Central memory CD8-positive, alpha-beta T cell (primary cell): ENCODE measurements around the gene OR5L1.

ENCODE experiments used
- ATAC-seq: fragments of 150-1000 bp; cut with Tn5 transposase; replicated peaks from 2 replicates; pipeline ENCODE4 v1.10.0; 2022; ENCODE audit warnings: mild to moderate bottlenecking, moderate FRiP score, moderate number of reproducible peaks; ENCODE audit not compliant: poor library complexity, severe bottlenecking; ENCODE audit errors: extremely low read depth
- DNase-seq, 2 donors: peaks; one replicate each; pipeline ENCODE4 v3.0.0; 2021; ENCODE audit warnings: low spot score in 2 of 2
- H3K27ac Mint-ChIP-seq: one replicate; pipeline ENCODE4 v1.8.0; 2022; ENCODE audit warnings: low read depth, mild to moderate bottlenecking, moderate library complexity, mixed read lengths
- H3K27me3 Mint-ChIP-seq: one replicate; pipeline ENCODE4 v1.8.0; 2022; ENCODE audit warnings: mixed read lengths
- H3K36me3 Mint-ChIP-seq: one replicate; pipeline ENCODE4 v1.8.0; 2022; ENCODE audit warnings: mild to moderate bottlenecking, moderate library complexity, mixed read lengths; ENCODE audit not compliant: insufficient read depth
- H3K4me1 Mint-ChIP-seq: one replicate; pipeline ENCODE4 v1.8.0; 2022; ENCODE audit warnings: mixed read lengths
- H3K4me3 Mint-ChIP-seq: one replicate; pipeline ENCODE4 v1.8.0; 2022; ENCODE audit warnings: mild to moderate bottlenecking, moderate library complexity, mixed read lengths
- H3K9me3 Mint-ChIP-seq: one replicate; pipeline ENCODE4 v1.8.0; 2022; ENCODE audit warnings: mixed read lengths

The OR5L1 gene

GRCh38 chr11:55811067-55811466, at the start of gene OR5L1:
Gene OR5L1 (plus strand): TSS chr11:55811367. CDS start chr11:55811467, 100 bp downstream.
- peaks cover 22% of the 10 kb centered on the region for H3K9me3 Mint-ChIP-seq
- ATAC-seq, result no peak

GRCh38 chr11:55773138-55773537, 38.0 kb upstream of the OR5L1 start, which contains the start of gene OR5D13:
Gene OR5D13 (plus strand): TSS chr11:55773438. CDS start chr11:55773438, 0 bp downstream.
- H3K36me3 Mint-ChIP-seq, result no peaks in the 10 kb centered on the region
- ATAC-seq (no peak), DNase-seq (no peak)
- peaks cover 11% of the 10 kb centered on the region for H3K9me3 Mint-ChIP-seq
- no peaks in the 10 kb centered on the region for H3K27me3 Mint-ChIP-seq
- H3K4me1 Mint-ChIP-seq, result no peaks in the 10 kb centered on the region
- H3K27ac Mint-ChIP-seq, result no peak within 1 kb of the TSS
- no peak within 1 kb of the TSS for H3K4me3 Mint-ChIP-seq

More at GRCh38 chr11:55811067-55811466, at the start of gene OR5L1:
- no peak within 1 kb of the TSS for H3K4me3 Mint-ChIP-seq
- no peaks in the 10 kb centered on the region for H3K36me3 Mint-ChIP-seq
- no peak within 1 kb of the TSS for H3K27ac Mint-ChIP-seq
- H3K4me1 Mint-ChIP-seq, result no peaks in the 10 kb centered on the region
- no peaks in the 10 kb centered on the region for H3K27me3 Mint-ChIP-seq
- DNase-seq, result no peak

GRCh38 chr11:55791606-55792005, 19.6 kb upstream of the OR5L1 start:
- Mint-ChIP-seq H3K9me3 (peaks cover 20% of the 10 kb centered on the region), H3K4me3 (no peak overlapping the region), H3K27ac (no peak overlapping the region), H3K27me3 (no peaks in the 10 kb centered on the region), H3K4me1 (no peaks in the 10 kb centered on the region), H3K36me3 (no peaks in the 10 kb centered on the region)
- ATAC-seq (no peak), DNase-seq (no peak)

DNA sequence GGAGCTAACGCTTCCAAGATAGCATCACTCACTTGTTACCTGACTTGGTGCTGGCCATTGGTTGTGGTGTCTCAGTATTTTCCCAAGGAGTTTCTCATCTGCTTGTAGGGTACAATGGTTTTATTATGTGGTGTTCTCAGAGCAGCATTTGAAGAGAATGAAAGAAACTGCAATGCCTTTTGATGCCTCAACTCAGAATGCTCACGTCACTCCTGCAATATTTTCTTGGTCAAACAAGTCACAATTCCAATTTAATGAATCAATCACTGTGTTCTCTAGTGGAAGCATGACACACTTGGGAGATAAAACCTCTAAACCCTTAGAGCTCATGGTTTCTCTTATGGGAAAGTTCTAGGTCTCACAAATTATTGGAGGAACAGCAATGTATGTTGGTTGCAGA, 17.8 kb upstream of the OR5L1 start:
- no peak overlapping the region for H3K27ac Mint-ChIP-seq
- DNase-seq, result no peak
- no peaks in the 10 kb centered on the region for H3K27me3 Mint-ChIP-seq
- H3K9me3 Mint-ChIP-seq, result peaks cover 8% of the 10 kb centered on the region
- no peak overlapping the region for H3K4me3 Mint-ChIP-seq
- H3K4me1 Mint-ChIP-seq, result no peaks in the 10 kb centered on the region
- no peak for ATAC-seq
- no peaks in the 10 kb centered on the region for H3K36me3 Mint-ChIP-seq

DNA sequence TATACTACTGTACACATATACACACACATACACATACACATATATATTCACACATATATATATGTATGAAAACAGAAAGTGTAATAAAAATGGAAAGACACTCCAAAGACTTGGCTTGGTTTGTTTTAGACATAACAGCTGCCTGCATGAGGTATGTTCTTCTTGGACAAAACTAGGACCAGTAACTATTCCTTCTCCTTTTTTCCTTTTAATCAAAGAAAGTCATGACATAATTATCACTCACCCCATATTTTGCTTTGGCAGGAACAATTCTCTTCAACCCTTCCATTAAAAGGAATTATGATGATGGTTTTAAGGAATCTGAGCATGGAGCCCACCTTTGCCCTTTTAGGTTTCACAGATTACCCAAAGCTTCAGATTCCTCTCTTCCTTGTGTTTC, 15.9 kb upstream of the OR5L1 start, which contains the start of gene OR5D14:
Gene OR5D14, plus strand, starts transcription at position 301 of the 400 bp plus-strand sequence. Its CDS starts 0 bp downstream, at position 301.
- no peaks in the 10 kb centered on the region for H3K4me1 Mint-ChIP-seq
- no peak for ATAC-seq
- DNase-seq, result no peak
- no peaks in the 10 kb centered on the region for H3K36me3 Mint-ChIP-seq
- H3K27me3 Mint-ChIP-seq, result no peaks in the 10 kb centered on the region
- no peak within 1 kb of the TSS for H3K4me3 Mint-ChIP-seq
- H3K9me3 Mint-ChIP-seq, result peaks cover 13% of the 10 kb centered on the region
- no peak within 1 kb of the TSS for H3K27ac Mint-ChIP-seq

- DNase-seq (no peak), ATAC-seq (no peak)
- Mint-ChIP-seq H3K36me3 (peaks cover 1% of the 10 kb centered on the region), H3K27ac (no peak overlapping the region), H3K9me3 (peaks cover 18% of the 10 kb centered on the region), H3K27me3 (no peaks in the 10 kb centered on the region), H3K4me3 (no peak overlapping the region), H3K4me1 (no peaks in the 10 kb centered on the region)
Observed at GRCh38 chr11:55806248-55806647, 4.9 kb upstream of the OR5L1 start.

DNA sequence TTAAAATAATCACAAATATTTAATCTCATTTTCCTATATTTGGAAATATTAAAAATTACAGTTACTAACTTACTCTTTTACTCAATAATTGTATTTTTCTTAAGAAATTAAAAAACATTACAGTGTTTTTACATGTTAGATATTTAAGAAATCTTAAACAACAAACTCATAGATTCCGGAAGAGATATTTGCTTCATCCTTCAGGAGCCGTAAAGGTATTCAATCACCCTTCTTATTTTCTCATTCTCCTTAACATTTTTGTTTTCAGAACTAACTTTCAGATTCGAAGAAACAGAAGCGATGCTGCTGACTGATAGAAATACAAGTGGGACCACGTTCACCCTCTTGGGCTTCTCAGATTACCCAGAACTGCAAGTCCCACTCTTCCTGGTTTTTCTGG, 8.2 kb downstream of the OR5L1 start, which contains the start of gene OR5D18:
Gene OR5D18, plus strand, starts transcription at position 301 of the 400 bp plus-strand sequence. Its CDS starts 0 bp downstream, at position 301.
- no peaks in the 10 kb centered on the region for H3K36me3 Mint-ChIP-seq
- H3K9me3 Mint-ChIP-seq, result peaks cover 27% of the 10 kb centered on the region
- H3K4me1 Mint-ChIP-seq, result no peaks in the 10 kb centered on the region
- ATAC-seq, result no peak
- no peak within 1 kb of the TSS for H3K4me3 Mint-ChIP-seq
- no peaks in the 10 kb centered on the region for H3K27me3 Mint-ChIP-seq
- H3K27ac Mint-ChIP-seq, result no peak within 1 kb of the TSS
- DNase-seq, result no peak

GRCh38 chr11:55826919-55827318, 15.8 kb downstream of the OR5L1 start, which contains the start of gene OR5L2:
Gene OR5L2 (plus strand): TSS chr11:55827219. CDS start chr11:55827219, 0 bp downstream.
- H3K36me3 Mint-ChIP-seq, result no peaks in the 10 kb centered on the region
- no peaks in the 10 kb centered on the region for H3K27me3 Mint-ChIP-seq
- DNase-seq (no peak), ATAC-seq (no peak)
- H3K4me1 Mint-ChIP-seq, result no peaks in the 10 kb centered on the region
- H3K9me3 Mint-ChIP-seq, result peaks cover 19% of the 10 kb centered on the region
- no peak within 1 kb of the TSS for H3K4me3 Mint-ChIP-seq
- H3K27ac Mint-ChIP-seq, result no peak within 1 kb of the TSS

GRCh38 chr11:55838452-55838851, 27.3 kb downstream of the OR5L1 start, which contains the start of gene OR5D16:
Gene OR5D16 (plus strand): TSS chr11:55838752. CDS start chr11:55838752, 0 bp downstream.
- Mint-ChIP-seq H3K36me3 (no peaks in the 10 kb centered on the region), H3K27me3 (no peaks in the 10 kb centered on the region), H3K4me3 (no peak within 1 kb of the TSS), H3K4me1 (no peaks in the 10 kb centered on the region), H3K9me3 (peaks cover 25% of the 10 kb centered on the region), H3K27ac (no peak within 1 kb of the TSS)
- ATAC-seq (no peak), DNase-seq (no peak)

- Mint-ChIP-seq H3K36me3 (no peaks in the 10 kb centered on the region), H3K4me1 (no peaks in the 10 kb centered on the region), H3K4me3 (no peak overlapping the region), H3K27ac (no peak overlapping the region), H3K27me3 (no peaks in the 10 kb centered on the region), H3K9me3 (peaks cover 22% of the 10 kb centered on the region)
- DNase-seq, result no peak
- no peak for ATAC-seq
Observed at GRCh38 chr11:55847453-55847852, 36.3 kb downstream of the OR5L1 start.

DNA sequence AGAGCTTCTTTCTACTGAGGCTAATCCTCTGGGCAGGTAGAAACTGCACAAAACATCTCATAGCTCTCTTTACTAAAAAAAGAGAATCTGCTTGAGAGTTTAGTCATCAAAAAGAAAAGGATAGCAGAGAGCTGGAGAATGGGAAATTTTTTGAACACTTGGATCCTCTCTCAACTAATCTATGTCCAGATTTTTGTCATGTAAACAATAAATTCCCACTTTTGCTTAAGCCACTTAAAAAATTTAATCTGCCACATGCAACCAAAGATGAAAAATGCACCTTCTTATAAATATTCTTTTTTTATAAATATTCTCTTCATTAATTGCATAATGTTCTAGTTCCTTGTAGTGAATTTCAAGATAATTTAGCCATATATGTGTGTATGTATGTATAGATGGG, 37.9 kb downstream of the OR5L1 start:
- ATAC-seq (no peak), DNase-seq (no peak)
- peaks cover 24% of the 10 kb centered on the region for H3K9me3 Mint-ChIP-seq
- no peaks in the 10 kb centered on the region for H3K36me3 Mint-ChIP-seq
- no peak overlapping the region for H3K27ac Mint-ChIP-seq
- no peak overlapping the region for H3K4me3 Mint-ChIP-seq
- no peaks in the 10 kb centered on the region for H3K27me3 Mint-ChIP-seq
- no peaks in the 10 kb centered on the region for H3K4me1 Mint-ChIP-seq

DNA sequence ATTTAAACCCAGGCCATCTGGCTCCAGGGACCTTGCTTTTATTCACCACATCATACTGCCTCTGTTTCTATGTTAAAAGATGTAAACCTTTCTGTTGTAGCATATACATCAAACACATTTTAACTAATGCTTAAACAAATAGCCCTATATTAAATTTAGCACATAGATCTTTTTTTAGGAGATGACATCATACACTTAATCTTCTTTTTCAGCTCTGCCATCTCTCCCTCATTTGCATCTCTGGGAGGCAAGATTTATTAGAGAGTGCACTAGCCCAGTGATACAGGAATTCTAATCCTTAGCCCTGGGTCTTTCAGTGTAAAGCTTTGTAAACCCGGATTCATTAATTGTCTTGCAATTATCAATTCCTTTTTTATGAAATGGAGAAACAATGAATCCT, 41.0 kb downstream of the OR5L1 start:
- no peak overlapping the region for H3K4me3 Mint-ChIP-seq
- no peaks in the 10 kb centered on the region for H3K27me3 Mint-ChIP-seq
- no peaks in the 10 kb centered on the region for H3K4me1 Mint-ChIP-seq
- DNase-seq (no peak), ATAC-seq (no peak)
- no peak overlapping the region for H3K27ac Mint-ChIP-seq
- H3K36me3 Mint-ChIP-seq, result no peaks in the 10 kb centered on the region
- peaks cover 12% of the 10 kb centered on the region for H3K9me3 Mint-ChIP-seq

- Mint-ChIP-seq H3K9me3 (peaks cover 17% of the 10 kb centered on the region), H3K36me3 (no peaks in the 10 kb centered on the region), H3K27ac (no peak overlapping the region), H3K4me3 (no peak overlapping the region), H3K4me1 (no peaks in the 10 kb centered on the region), H3K27me3 (no peaks in the 10 kb centered on the region)
- no peak for DNase-seq
- ATAC-seq, result no peak
Observed at GRCh38 chr11:55854704-55855103, 43.5 kb downstream of the OR5L1 start.
